Nephron (organoid): ENCODE results near the gene POC1A.

ENCODE experiments used
- H3K27ac Mint-ChIP-seq, 3 experiments: 2 replicates each; pipeline ENCODE4 v1.8.0; 2020; ENCODE audit warnings: mixed read lengths in 3 of 3, mild to moderate bottlenecking in 2 of 3, moderate library complexity in 1 of 3
- H3K27me3 Mint-ChIP-seq: 2 replicates; pipeline ENCODE4 v1.8.0; 2021; ENCODE audit warnings: low read depth, mild to moderate bottlenecking, moderate library complexity, mixed read lengths
- H3K36me3 Mint-ChIP-seq: 2 replicates; pipeline ENCODE4 v1.8.0; 2020; ENCODE audit warnings: low read depth, mixed read lengths
- H3K4me1 Mint-ChIP-seq: 2 replicates; pipeline ENCODE4 v1.8.0; 2020; ENCODE audit warnings: mixed read lengths
- H3K4me3 Mint-ChIP-seq, 3 experiments: 2 replicates each; pipeline ENCODE4 v1.8.0; 2020; ENCODE audit warnings: mild to moderate bottlenecking in 3 of 3, mixed read lengths in 3 of 3, moderate library complexity in 2 of 3
- H3K9me3 Mint-ChIP-seq: 2 replicates; pipeline ENCODE4 v1.8.0; 2020; ENCODE audit warnings: mixed read lengths
- CTCF ChIP-seq, 3 experiments: fragments of 200-600 bp; sonication (generic); IDR thresholded peaks; one replicate each; pipeline ENCODE4 v1.5.0; 2021; ENCODE audit warnings: antibody characterized with exemption in 3 of 3; ENCODE audit not compliant: unreplicated experiment in 3 of 3

The POC1A gene

GRCh38 chr3:52025453-52025852, 128.8 kb downstream of the POC1A start:
- Mint-ChIP-seq H3K4me3 (no peak overlapping the region), H3K36me3 (no peaks in the 10 kb centered on the region), H3K27ac (peak overlapping the region in 2 of 3 experiments; percentile 47 to 68), H3K4me1 (peaks cover 63% of the 10 kb centered on the region), H3K9me3 (no peaks in the 10 kb centered on the region), H3K27me3 (peaks cover 4% of the 10 kb centered on the region)
- no peak for TF ChIP-seq CTCF (IDR thresholded peaks at IDR 0.05; ENCODE audit: unreplicated experiment in 3 of 3)
